Psoas muscle (tissue), 8 donors: ENCODE results near the gene TMEM139. TPM values are rescaled to one million over a fixed set of nuclear protein-coding genes. Genes with fewer than 3 reads are reported as not detected.
"Not testable (repeated sequence)": the region's sequence is repeated elsewhere in the genome, so short reads cannot be mapped to it uniquely, and the experiment has no call there.

Experiments
- ATAC-seq, 4 donors: fragments of 200-7000 bp; cut with Tn5 transposase; one replicate each; pipeline ENCODE4 v1.9.1; 2020; ENCODE audit warnings: moderate library complexity in 3 of 4, mild to moderate bottlenecking in 2 of 4
- DNase-seq, 2 donors: peaks; one replicate each; pipeline ENCODE4 v3.0.0-alpha.2; 2020
- H3K27ac ChIP-seq: fragments of 200-600 bp; one replicate; pipeline ENCODE4 v1.8.0; 2022
- H3K27me3 ChIP-seq, 3 donors: fragments of 200-600 bp in 1 of 3; one replicate each; pipeline versions ENCODE4 v1.6.1 to v1.8.0; 2013 to 2022; ENCODE audit warnings: low read length in 2 of 3, mild to moderate bottlenecking in 2 of 3, moderate library complexity in 1 of 3; ENCODE audit not compliant: insufficient read depth in 3 of 3
- H3K36me3 ChIP-seq, 2 donors: fragments of 200-600 bp in 1 of 2; one replicate each; pipeline versions ENCODE4 v1.6.1 to v1.8.0; 2013 to 2022; ENCODE audit warnings: low read depth in 1 of 2, mild to moderate bottlenecking in 1 of 2, moderate library complexity in 1 of 2; ENCODE audit not compliant: insufficient read depth in 1 of 2
- H3K4me1 ChIP-seq: fragments of 200-600 bp; one replicate; pipeline ENCODE4 v1.8.0; 2022
- H3K4me3 ChIP-seq: fragments of 200-600 bp; one replicate; pipeline ENCODE4 v1.8.0; 2022; ENCODE audit warnings: mild to moderate bottlenecking
- H3K9me3 ChIP-seq: fragments of 200-600 bp; one replicate; pipeline ENCODE4 v1.8.0; 2022
- WGBS, 3 donors: extraction: QIAGEN DNeasy Blood & Tissue Kit; methylation state at CpG; one replicate each; pipeline versions ENCODE4 v1.1.6 to v1.1.7; 2013; 5-methylcytosine and 5-hydroxymethylcytosine counted together
- intact Hi-C, 2 donors: fragments of 100-400 bp; cut with DNase I; formaldehyde crosslinking; loops; one replicate each; pipeline versions ENCODE4 v1.11.0 to v1.14.2; 2022
- polyA plus RNA-seq, 3 donors: library from polyadenylated mRNA; stranded (reverse); fragments of 200-250 nt; gene quantifications; one replicate each; pipeline ENCODE4 v1.2.3, GENCODE V29; 2013
- total RNA-seq, 4 donors: library from RNA; stranded (reverse); fragmentation: NEBNext Ultra II Directional in 2 of 4; extraction: Animal tissue kit (Norgen Biotek cat#: 25700) in 2 of 4; gene quantifications; one replicate each; pipeline versions ENCODE4 v1.2.1 to v1.2.4, GENCODE V29; 2021 to 2023
- TF ChIP-seq, protein P1 (sequence below): fragments of 200-600 bp; IDR thresholded peaks from one replicate; pipeline ENCODE4 v1.8.0; 2022; ENCODE audit warnings: antibody characterized with exemption
- donor health status: healthy with polysubstance abuse.
- donor health status: DM: no; HTN: no; CAD: no; lungs with moderate emphysema.
- donor health status: Bipolar disorder and iron deficiency.
- donor health status: healthy.
- donor health status: DM: yes; HTN: yes; CAD: no.
- donor health status: DM: no; HTN: no; CAD: no.
- donor health status: DM: no; HTN: no; CAD: no.
- donor health status: DM: yes; HTN: yes; CAD: no.

TMEM139 gene
- total and polyA plus RNA-seq, 7 donors, result 0.04 to 0.43 (median 0.36) TPM; not detected in 3

DNA sequence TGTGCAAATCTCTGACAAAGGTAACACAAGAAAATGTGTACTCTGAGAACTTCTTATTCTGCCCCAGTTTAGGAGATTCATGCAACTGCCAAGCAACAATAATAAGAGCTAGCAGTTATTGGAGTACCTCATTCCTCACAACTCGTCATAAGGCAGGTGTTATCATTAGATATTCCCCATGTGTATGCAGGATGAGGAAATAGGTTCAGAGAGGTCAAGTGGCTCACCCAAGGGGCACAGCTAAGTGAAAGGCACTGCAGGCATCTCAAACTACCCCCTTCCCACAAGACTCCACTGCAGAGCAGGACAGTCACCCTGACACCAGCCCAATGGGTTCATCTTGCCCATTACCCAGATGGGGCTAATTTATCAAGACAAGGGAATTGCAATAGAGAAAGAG lies 22.9 kb upstream of the TMEM139 start:
- TF ChIP-seq, protein P1, sequence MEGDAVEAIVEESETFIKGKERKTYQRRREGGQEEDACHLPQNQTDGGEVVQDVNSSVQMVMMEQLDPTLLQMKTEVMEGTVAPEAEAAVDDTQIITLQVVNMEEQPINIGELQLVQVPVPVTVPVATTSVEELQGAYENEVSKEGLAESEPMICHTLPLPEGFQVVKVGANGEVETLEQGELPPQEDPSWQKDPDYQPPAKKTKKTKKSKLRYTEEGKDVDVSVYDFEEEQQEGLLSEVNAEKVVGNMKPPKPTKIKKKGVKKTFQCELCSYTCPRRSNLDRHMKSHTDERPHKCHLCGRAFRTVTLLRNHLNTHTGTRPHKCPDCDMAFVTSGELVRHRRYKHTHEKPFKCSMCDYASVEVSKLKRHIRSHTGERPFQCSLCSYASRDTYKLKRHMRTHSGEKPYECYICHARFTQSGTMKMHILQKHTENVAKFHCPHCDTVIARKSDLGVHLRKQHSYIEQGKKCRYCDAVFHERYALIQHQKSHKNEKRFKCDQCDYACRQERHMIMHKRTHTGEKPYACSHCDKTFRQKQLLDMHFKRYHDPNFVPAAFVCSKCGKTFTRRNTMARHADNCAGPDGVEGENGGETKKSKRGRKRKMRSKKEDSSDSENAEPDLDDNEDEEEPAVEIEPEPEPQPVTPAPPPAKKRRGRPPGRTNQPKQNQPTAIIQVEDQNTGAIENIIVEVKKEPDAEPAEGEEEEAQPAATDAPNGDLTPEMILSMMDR, result no peak
- no peaks in the 10 kb centered on the region for H3K27me3 ChIP-seq
- H3K9me3 ChIP-seq, result no peaks in the 10 kb centered on the region
- H3K36me3 ChIP-seq, result peaks cover 0 to 18% of the 10 kb centered on the region in 2 donors
- 91 to 97% (median 93%) methylated on average over 1 of the region's 1 CpG for WGBS, 3 donors
- no peak overlapping the region for H3K4me3 ChIP-seq
- no peak overlapping the region for H3K27ac ChIP-seq
- intact Hi-C loops, result no loop called here
- peaks cover 6% of the 10 kb centered on the region for H3K4me1 ChIP-seq
- ATAC-seq (no peak), DNase-seq (no peak)

DNA sequence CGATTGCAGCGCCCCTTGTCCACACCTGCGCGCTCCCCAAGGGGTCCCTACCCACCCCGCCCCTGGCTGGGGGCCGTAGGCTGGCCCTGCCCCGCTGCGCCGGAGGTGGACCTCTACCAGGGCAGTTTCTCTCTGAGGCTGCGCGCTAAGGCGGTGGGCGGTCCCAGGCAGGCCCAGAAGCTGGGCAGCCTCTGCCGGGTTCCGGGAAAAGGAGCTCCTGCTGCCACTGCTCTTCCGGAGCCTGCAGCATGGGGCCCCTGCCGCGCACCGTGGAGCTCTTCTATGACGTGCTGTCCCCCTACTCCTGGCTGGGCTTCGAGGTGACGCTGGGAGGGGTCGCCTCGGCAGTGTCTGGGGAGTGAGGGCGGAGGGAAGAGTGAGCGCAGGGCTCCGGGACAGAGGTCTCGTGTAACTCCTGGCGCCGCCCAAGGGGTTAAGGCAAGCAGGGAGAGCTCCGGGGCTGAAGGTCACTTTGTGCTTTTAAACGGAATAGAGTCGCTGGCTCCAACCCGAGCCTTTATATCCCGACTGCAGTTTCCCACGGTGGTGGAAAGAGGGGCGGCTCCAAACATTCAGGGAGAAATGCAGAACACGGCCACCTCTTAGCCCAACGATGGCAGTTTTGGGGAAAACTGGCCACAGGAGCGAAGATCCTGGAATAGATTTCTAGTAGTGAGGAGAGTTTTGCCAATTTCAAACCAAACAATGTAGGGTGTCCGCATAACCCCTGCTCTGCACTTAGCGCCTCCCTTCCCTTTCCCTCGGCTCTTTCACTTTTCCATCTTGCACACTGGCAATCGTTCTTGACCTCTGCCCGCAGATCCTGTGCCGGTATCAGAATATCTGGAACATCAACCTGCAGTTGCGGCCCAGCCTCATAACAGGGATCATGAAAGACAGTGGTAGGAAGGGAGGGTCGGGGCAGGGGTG lies 21.2 kb upstream of the TMEM139 start, which contains the start of gene GSTK1:
GSTK1 (plus strand) TSS at position 176 of the 930 bp plus-strand sequence; CDS start at position 249, 73 bp downstream.
- Histone ChIP-seq H3K36me3 (peaks cover 9 to 34% of the 10 kb centered on the region in 2 donors), H3K4me1 (peaks cover 6% of the 10 kb centered on the region), H3K27ac (peak within 1 kb of the TSS; percentile 88), H3K27me3 (no peaks in the 10 kb centered on the region), H3K4me3 (peak within 1 kb of the TSS; percentile 98), H3K9me3 (no peaks in the 10 kb centered on the region)
- ATAC-seq (peak; percentile 94 to 98 (median 96)), DNase-seq (peak; percentile 85 to 90)
- TF ChIP-seq, protein P1, result no peak
- intact Hi-C loops, result no loop called here
- 0 to 1% (median 0%) methylated on average over 48 of the region's 48 CpGs for WGBS, 3 donors

DNA sequence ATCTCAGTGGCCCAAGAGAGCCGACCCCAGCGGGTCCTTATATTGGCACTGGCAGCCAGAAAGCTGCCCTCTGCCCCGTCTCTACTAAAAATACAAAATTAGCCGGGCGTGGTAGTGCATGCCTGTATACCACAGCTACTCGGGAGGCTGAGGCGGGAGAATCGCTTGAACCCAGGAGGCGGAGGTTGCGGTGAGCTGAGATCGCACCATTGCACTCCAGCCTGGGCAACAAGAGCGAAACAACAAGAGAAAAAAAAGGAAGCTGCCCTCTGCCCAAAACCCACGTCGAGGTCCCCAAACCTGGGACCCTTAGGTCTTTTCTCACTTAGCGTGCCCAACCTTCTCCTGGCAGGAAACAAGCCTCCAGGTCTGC lies 20.6 kb upstream of the TMEM139 start:
- DNase-seq, intact Hi-C loops, H3K4me1 ChIP-seq, H3K9me3 ChIP-seq, H3K27me3 ChIP-seq: not testable (repeated sequence)
- peak in 1 of 4 donors; percentile 7 for ATAC-seq
- Histone ChIP-seq H3K36me3 (peaks cover 11 to 41% of the 10 kb centered on the region in 2 donors), H3K4me3 (peak overlapping the region; percentile 98), H3K27ac (peak overlapping the region; percentile 88)
- WGBS, 3 donors, result 51 to 58% (median 51%) methylated on average over 15 of the region's 15 CpGs

DNA sequence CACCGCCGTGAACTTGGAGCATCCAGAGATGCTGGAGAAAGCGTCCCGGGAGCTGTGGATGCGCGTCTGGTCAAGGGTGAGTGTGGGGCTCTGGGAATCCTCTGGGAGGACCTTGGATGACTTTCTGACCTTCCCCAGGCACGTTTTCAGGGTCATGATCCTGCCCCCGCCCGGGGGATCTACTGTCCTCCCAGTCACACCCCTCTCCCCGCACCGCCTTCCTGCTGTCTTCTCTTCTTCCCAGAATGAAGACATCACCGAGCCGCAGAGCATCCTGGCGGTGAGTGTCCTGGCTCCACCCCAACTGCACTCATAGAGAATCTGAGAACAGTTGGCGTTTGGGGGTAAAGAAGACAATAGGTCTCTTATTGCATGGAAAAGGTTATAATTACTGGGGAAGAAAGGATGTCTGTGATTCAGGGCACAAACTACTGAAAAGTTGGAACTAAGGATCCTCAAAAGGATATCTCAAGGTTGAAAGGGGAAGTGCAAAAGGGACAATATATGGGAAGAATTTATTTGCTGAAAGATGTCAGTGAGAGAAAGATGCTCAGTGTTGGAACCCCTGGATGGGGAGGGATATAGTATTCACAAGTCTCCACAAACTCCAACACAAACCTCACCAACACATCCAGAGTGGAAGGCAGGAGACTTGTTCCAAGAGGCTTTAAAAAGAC lies 19.6 kb upstream of the TMEM139 start:
- peaks cover 11 to 50% of the 10 kb centered on the region in 2 donors for H3K36me3 ChIP-seq

More for the DNA sequence above, 19.6 kb upstream of the TMEM139 start:
- Histone ChIP-seq H3K4me1 (no peaks in the 10 kb centered on the region), H3K27me3 (no peaks in the 10 kb centered on the region), H3K4me3 (peak overlapping the region; percentile 98), H3K27ac (peak overlapping the region; percentile 88), H3K9me3 (no peaks in the 10 kb centered on the region)
- TF ChIP-seq, protein P1, result no peak
- ATAC-seq (no peak), DNase-seq (no peak)
- intact Hi-C loops, result no loop called here
- 51 to 53% (median 51%) methylated on average over 13 to 15 of the region's 15 CpGs for WGBS, 3 donors
